HepG2 (cell line): ENCODE results near the gene NHERF2. TPM values are rescaled to one million over a fixed set of nuclear protein-coding genes. Genes with fewer than 3 reads are reported as not detected.

Experiments
- DR1 ChIP-seq: sonication (generic); formaldehyde crosslinking; IDR thresholded peaks from 2 replicates; pipeline ENCODE4 v1.8.0; 2021; ENCODE audit warnings: mild to moderate bottlenecking, missing genetic modification reagents, inconsistent platforms
- EED ChIP-seq: sonication (generic); formaldehyde crosslinking; IDR thresholded peaks from 2 replicates; pipeline ENCODE4 v1.5.0; 2020; ENCODE audit warnings: mild to moderate bottlenecking, missing genetic modification reagents
- HBP1 ChIP-seq: IDR thresholded peaks from 2 replicates; pipeline ENCODE4 v1.6.1; 2016; ENCODE audit warnings: low read depth, control low read depth
- HMG20B ChIP-seq: conservative IDR thresholded peaks from 2 replicates; pipeline ENCODE4 v1.6.1; 2016; ENCODE audit warnings: missing genetic modification reagents, missing compliant biosample characterization
- IRF9 ChIP-seq: sonication (generic); formaldehyde crosslinking; IDR thresholded peaks from 2 replicates; pipeline ENCODE4 v1.8.0; 2022; ENCODE audit warnings: missing genetic modification reagents, mild to moderate bottlenecking, borderline replicate concordance
- MED8 ChIP-seq: sonication (generic); formaldehyde crosslinking; IDR thresholded peaks from 2 replicates; pipeline ENCODE4 v1.8.1; 2023; ENCODE audit warnings: mild to moderate bottlenecking, missing genetic modification reagents; ENCODE audit not compliant: insufficient replicate concordance
- PREB ChIP-seq: sonication (generic); formaldehyde crosslinking; IDR thresholded peaks from 2 replicates; pipeline ENCODE4 v1.4.0; 2020; ENCODE audit warnings: missing genetic modification reagents
- RNF2 ChIP-seq: fragments of 450-650 bp; conservative IDR thresholded peaks from 2 replicates; pipeline ENCODE4 v1.6.1; 2016; ENCODE audit warnings: low read depth
- SALL1 ChIP-seq: sonication (generic); formaldehyde crosslinking; IDR thresholded peaks from 2 replicates; pipeline ENCODE4 v1.8.0; 2022; ENCODE audit warnings: mild to moderate bottlenecking, missing genetic modification reagents
- SMAD3 ChIP-seq: sonication (generic); formaldehyde crosslinking; IDR thresholded peaks from 2 replicates; pipeline ENCODE4 v1.4.0; 2020; ENCODE audit warnings: missing genetic modification reagents
- THYN1 ChIP-seq: sonication (generic); formaldehyde crosslinking; IDR thresholded peaks from 2 replicates; pipeline ENCODE4 v1.8.1; 2023; ENCODE audit warnings: low read depth, mild to moderate bottlenecking, moderate library complexity, missing genetic modification reagents, borderline replicate concordance
- ZNF20 ChIP-seq: sonication (generic); formaldehyde crosslinking; IDR thresholded peaks from 2 replicates; pipeline ENCODE4 v1.4.0; 2020; ENCODE audit warnings: mild to moderate bottlenecking, moderate library complexity, missing genetic modification reagents
- ZNF317 ChIP-seq: sonication (generic); formaldehyde crosslinking; IDR thresholded peaks from 2 replicates; pipeline ENCODE4 v1.5.0; 2020; ENCODE audit warnings: mild to moderate bottlenecking, missing genetic modification reagents
- ZNF326 ChIP-seq: sonication (generic); formaldehyde crosslinking; IDR thresholded peaks from 2 replicates; pipeline ENCODE4 v1.4.0; 2020; ENCODE audit warnings: missing genetic modification reagents, borderline replicate concordance
- ZNF451 ChIP-seq: sonication (generic); formaldehyde crosslinking; IDR thresholded peaks from 2 replicates; pipeline ENCODE4 v1.5.0; 2020; ENCODE audit warnings: mild to moderate bottlenecking, missing genetic modification reagents
- ZNF558 ChIP-seq: sonication (generic); formaldehyde crosslinking; IDR thresholded peaks from 2 replicates; pipeline ENCODE4 v1.9.0; 2022; ENCODE audit warnings: mild to moderate bottlenecking, missing genetic modification reagents, borderline replicate concordance
- ZNF710 ChIP-seq: sonication (generic); formaldehyde crosslinking; IDR thresholded peaks from 2 replicates; pipeline ENCODE4 v1.5.0; 2020; ENCODE audit warnings: mild to moderate bottlenecking, missing genetic modification reagents, borderline replicate concordance
- ZNF781 ChIP-seq: sonication (generic); formaldehyde crosslinking; IDR thresholded peaks from 2 replicates; pipeline ENCODE4 v1.5.1; 2020; ENCODE audit warnings: borderline replicate concordance, mild to moderate bottlenecking, missing genetic modification reagents; ENCODE audit errors: not compliant biosample characterization
- ZNF782 ChIP-seq: sonication (generic); formaldehyde crosslinking; IDR thresholded peaks from 2 replicates; pipeline ENCODE4 v1.4.0; 2020; ENCODE audit warnings: missing genetic modification reagents, mild to moderate bottlenecking, borderline replicate concordance
- ZSCAN29 ChIP-seq: sonication (generic); formaldehyde crosslinking; conservative IDR thresholded peaks from 2 replicates; pipeline ENCODE4 v1.4.0; 2020; ENCODE audit warnings: mild to moderate bottlenecking, missing genetic modification reagents
- polyA plus RNA-seq, 8 experiments: library from polyadenylated mRNA; depleted of rRNA in 3 of 8; stranded (reverse) in 7 of 8; unstranded in 1 of 8; fragments of >200 nt; fragmentation: Illumina TruSeq in 4 of 8; extraction: Trizol in 4 of 8; gene quantifications; 2 replicates each; pipeline versions ENCODE4 v1.2.1 to v1.2.3, GENCODE V29; 2011 to 2016; ENCODE audit warnings: low read depth in 4 of 8, missing spikeins in 1 of 8, mixed read lengths in 1 of 8; ENCODE audit not compliant: insufficient read depth in 1 of 8
- total RNA-seq, 5 experiments: library from RNA; depleted of rRNA; stranded (reverse); fragments of >200 nt; fragmentation: Illumina TruSeq; extraction: Trizol; gene quantifications; 2 replicates each; pipeline ENCODE4 v1.2.3, GENCODE V29; 2016; ENCODE audit warnings: low read depth in 1 of 5
- TF ChIP-seq, protein P1 (sequence below): sonication (generic); formaldehyde crosslinking; IDR thresholded peaks from 2 replicates; pipeline ENCODE4 v1.9.0; 2022; ENCODE audit warnings: missing genetic modification reagents, mild to moderate bottlenecking, borderline replicate concordance

The NHERF2 gene
- total and polyA plus RNA-seq, 2 of the 13 experiments (the other 11 are each of a cell fraction or from before 2014, with no cell fraction given), result 23.7 to 39.3 TPM

- TF ChIP-seq IRF9, result no peak; the same call in 1 of the 2 replicates
- TF ChIP-seq EED (CRISPR knock-in tag), result 0 out of 2 replicates have a peak, but pooled peaks have one; percentile 67
- no peak for TF ChIP-seq ZNF20 (CRISPR knock-in tag)
- TF ChIP-seq HBP1 (CRISPR knock-in tag), result peak; percentile 80; the same call in 1 of the 2 replicates
- no peak for TF ChIP-seq SMAD3 (CRISPR knock-in tag)
- no peak for TF ChIP-seq MED8 (CRISPR knock-in tag)
- TF ChIP-seq ZNF317, result no peak
- no peak for TF ChIP-seq ZSCAN29 (CRISPR knock-in tag)
- TF ChIP-seq ZNF710 (CRISPR knock-in tag), result peak; percentile 20; the same call in 1 of the 2 replicates
- no peak for TF ChIP-seq ZNF781
- peak; percentile 65; the same call in 1 of the 2 replicates for TF ChIP-seq ZNF782
- TF ChIP-seq, protein P1, sequence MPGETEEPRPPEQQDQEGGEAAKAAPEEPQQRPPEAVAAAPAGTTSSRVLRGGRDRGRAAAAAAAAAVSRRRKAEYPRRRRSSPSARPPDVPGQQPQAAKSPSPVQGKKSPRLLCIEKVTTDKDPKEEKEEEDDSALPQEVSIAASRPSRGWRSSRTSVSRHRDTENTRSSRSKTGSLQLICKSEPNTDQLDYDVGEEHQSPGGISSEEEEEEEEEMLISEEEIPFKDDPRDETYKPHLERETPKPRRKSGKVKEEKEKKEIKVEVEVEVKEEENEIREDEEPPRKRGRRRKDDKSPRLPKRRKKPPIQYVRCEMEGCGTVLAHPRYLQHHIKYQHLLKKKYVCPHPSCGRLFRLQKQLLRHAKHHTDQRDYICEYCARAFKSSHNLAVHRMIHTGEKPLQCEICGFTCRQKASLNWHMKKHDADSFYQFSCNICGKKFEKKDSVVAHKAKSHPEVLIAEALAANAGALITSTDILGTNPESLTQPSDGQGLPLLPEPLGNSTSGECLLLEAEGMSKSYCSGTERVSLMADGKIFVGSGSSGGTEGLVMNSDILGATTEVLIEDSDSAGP (CRISPR knock-in tag), result peak; percentile 88; the same call in 1 of the 2 replicates
- TF ChIP-seq DR1 (CRISPR knock-in tag), result 0 out of 2 replicates have a peak, but pooled peaks have one; percentile 44
- no peak for TF ChIP-seq HMG20B (CRISPR knock-in tag)
- TF ChIP-seq THYN1 (CRISPR knock-in tag), result no peak
- TF ChIP-seq SALL1, result peak; percentile 52
- TF ChIP-seq PREB (CRISPR knock-in tag), result no peak
- peak; percentile 82 for TF ChIP-seq ZNF326
- peak; percentile 35; the same call in 1 of the 2 replicates for TF ChIP-seq ZNF451 (CRISPR knock-in tag)
- TF ChIP-seq RNF2, result no peak
- TF ChIP-seq ZNF558 (CRISPR knock-in tag), result no peak; the same call in 1 of the 2 replicates
Measured at GRCh38 chr16:1983544-1984346, 43.0 kb upstream of the NHERF2 start, which contains the start of gene GFER (continued).
